Fibroblast of the aortic adventitia (primary cell): ENCODE data around the gene ZNF536. TPM values are rescaled to one million over a fixed set of nuclear protein-coding genes. Genes with fewer than 3 reads are reported as not detected.
"Not testable (repeated sequence)": the region's sequence is repeated elsewhere in the genome, so short reads cannot be mapped to it uniquely, and the experiment has no call there.

Experiments
- DNase-seq: peaks from one replicate; pipeline ENCODE4 v3.0.0-alpha.2; 2010; ENCODE audit warnings: low read depth
- H3K4me3 ChIP-seq: 2 replicates; pipeline ENCODE4 v1.5.1; 2011; ENCODE audit warnings: low read depth, mild to moderate bottlenecking, control low read depth, low read length, moderate library complexity
- CTCF ChIP-seq: IDR thresholded peaks from 2 replicates; pipeline ENCODE4 v1.5.1; 2011; ENCODE audit warnings: mild to moderate bottlenecking, low read length, control low read depth, inconsistent platforms; ENCODE audit not compliant: insufficient read depth
- total RNA-seq: library from RNA; depleted of rRNA; stranded (reverse); fragments of >200 nt; gene quantifications from 2 replicates; pipeline ENCODE4 v1.2.3, GENCODE V29; 2012; ENCODE audit warnings: low replicate concordance

ZNF536 gene
- total RNA-seq, 1 donor, result 0.90 TPM

DNA sequence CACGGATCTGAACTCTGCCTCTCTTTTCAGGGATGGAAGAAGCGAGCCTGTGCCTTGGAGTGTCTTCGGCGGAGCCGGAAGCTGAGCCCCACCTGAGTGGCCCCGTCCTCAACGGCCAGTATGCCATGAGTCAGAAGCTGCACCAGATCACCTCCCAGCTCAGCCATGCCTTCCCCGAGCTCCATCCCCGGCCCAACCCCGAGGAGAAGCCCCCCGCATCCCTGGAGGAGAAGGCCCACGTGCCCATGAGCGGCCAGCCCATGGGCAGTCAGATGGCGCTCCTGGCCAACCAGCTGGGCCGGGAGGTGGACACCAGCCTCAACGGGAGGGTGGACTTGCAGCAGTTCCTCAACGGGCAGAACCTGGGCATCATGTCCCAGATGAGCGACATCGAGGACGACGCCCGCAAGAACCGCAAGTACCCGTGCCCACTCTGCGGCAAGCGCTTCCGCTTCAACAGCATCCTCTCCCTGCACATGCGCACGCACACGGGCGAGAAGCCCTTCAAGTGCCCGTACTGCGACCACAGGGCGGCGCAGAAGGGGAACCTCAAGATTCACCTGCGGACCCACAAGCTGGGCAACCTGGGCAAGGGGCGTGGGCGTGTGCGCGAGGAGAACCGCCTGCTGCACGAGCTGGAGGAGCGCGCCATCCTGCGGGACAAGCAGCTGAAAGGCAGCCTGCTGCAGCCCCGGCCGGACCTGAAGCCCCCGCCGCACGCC is 71.5 kb downstream of the ZNF536 start:
- no peak for TF ChIP-seq CTCF
- no peak overlapping the region for H3K4me3 ChIP-seq
- DNase-seq, result no peak

- DNase-seq, result no peak
- no peak overlapping the region for H3K4me3 ChIP-seq
- TF ChIP-seq CTCF, result no peak
Observed at GRCh38 chr19:30444253-30444671, 72.1 kb downstream of the ZNF536 start.

DNA sequence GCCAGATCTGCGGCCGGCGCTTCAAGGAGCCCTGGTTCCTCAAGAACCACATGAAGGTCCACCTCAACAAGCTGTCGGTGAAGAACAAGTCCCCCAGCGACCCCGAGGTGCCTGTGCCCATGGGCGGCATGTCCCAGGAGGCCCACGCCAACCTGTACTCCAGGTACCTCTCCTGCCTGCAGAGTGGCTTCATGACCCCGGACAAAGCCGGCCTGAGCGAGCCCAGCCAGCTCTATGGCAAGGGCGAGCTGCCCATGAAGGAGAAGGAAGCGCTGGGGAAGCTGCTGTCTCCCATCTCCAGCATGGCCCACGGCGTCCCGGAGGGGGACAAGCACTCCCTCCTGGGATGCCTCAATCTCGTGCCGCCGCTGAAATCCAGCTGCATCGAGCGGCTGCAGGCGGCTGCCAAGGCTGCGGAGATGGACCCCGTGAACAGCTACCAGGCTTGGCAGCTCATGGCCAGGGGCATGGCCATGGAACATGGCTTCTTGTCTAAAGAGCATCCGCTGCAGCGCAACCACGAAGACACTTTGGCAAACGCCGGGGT is 72.6 kb downstream of the ZNF536 start:
- DNase-seq, result no peak
- TF ChIP-seq CTCF, result no peak
- no peak overlapping the region for H3K4me3 ChIP-seq

DNA sequence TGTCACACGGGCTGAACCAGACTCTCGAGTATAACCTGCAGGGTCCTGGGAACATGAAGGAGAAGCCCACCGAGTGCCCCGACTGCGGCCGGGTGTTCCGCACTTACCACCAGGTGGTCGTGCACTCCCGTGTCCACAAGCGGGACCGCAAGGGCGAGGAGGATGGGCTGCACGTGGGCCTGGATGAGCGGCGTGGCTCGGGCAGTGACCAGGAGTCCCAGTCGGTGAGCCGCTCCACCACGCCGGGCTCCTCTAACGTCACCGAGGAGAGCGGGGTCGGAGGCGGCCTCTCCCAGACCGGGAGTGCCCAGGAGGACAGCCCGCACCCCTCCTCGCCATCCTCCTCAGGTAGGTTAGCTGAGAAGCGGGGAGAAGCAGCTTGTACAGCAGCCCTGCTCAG is 73.2 kb downstream of the ZNF536 start:
- DNase-seq, result no peak
- no peak for TF ChIP-seq CTCF
- H3K4me3 ChIP-seq, result no peak overlapping the region

DNA sequence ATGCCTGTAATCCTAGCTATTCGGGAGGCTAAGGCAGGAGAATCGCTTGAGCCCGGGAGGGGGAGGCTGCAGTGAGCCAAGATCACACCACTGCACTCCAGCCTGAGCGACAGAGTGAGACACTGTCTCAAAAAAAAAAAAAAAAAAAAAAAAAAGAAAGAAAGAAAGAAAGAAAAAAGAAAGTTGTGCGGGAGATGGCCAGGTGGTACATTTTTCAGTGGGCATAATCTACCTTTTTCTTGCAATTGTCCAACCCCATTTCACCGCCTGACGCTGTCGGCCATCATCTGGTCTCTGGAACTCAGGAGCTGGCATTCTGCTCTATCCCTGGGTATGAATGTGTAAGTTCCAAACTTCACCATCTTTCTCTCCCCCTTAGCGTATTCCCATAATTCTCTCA is 73.9 kb downstream of the ZNF536 start:
- DNase-seq, H3K4me3 ChIP-seq: not testable (repeated sequence)

DNA sequence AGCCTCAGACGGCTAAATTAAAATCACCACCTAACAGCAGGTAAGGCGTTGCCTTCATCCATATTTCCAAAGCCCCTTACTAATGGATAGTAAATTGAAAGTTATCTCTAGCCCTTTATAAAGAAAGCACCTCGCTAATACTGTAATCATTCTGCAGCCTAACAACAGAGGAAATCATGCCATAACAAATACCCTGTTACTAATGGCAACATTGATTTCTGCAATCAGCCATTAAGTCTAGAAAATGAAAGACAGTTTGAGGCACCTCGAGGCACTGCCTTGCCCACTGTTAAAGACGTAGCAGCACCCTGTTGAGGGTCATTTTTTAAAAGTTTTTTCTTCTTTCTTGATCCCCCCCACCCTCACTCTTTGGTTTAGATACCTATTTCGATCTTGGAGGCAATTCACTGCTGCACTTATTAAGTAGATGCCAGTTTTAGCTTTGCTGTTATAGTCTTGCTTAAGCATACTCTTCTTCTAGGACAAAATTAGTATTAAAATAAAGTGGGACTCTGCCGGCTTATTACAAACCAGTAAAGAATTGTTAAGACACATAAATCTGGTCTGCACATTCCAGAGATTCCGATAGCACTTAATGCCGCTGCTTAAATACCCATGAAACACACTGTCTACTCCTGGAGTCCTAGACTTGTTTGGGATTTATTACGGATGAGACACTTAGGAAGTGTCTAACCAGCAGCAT is 74.8 kb downstream of the ZNF536 start:
- no peak for DNase-seq
- no peak overlapping the region for H3K4me3 ChIP-seq
- no peak for TF ChIP-seq CTCF

GRCh38 chr19:30447553-30447870 is 75.3 kb downstream of the ZNF536 start:
- DNase-seq, result no peak
- H3K4me3 ChIP-seq, result no peak overlapping the region
- TF ChIP-seq CTCF, result no peak
